HG02938 (cell line): ENCODE results near the gene DCUN1D2.

Source experiments
- ATAC-seq: cut with Tn5 transposase; IDR thresholded peaks from one replicate; pipeline ENCODE4 v1.9.1; 2021; ENCODE audit warnings: mild to moderate bottlenecking, moderate library complexity; ENCODE audit not compliant: unreplicated experiment

The DCUN1D2 gene

GRCh38 chr13:113520571-113520970 lies 30.1 kb upstream of the DCUN1D2 start:
- no peak for ATAC-seq

- no peak for ATAC-seq
Observed at GRCh38 chr13:113519556-113519955, 29.0 kb upstream of the DCUN1D2 start.

- no peak for ATAC-seq
Observed at GRCh38 chr13:113518076-113518803, 27.7 kb upstream of the DCUN1D2 start.

- ATAC-seq = no peak
Observed at GRCh38 chr13:113514847-113515246, 24.3 kb upstream of the DCUN1D2 start.

GRCh38 chr13:113513761-113514160 lies 23.2 kb upstream of the DCUN1D2 start:
- ATAC-seq = no peak

- ATAC-seq = no peak
Observed at GRCh38 chr13:113511361-113511760, 20.9 kb upstream of the DCUN1D2 start.

- ATAC-seq = no peak
Observed at GRCh38 chr13:113510871-113511270, 20.4 kb upstream of the DCUN1D2 start.

GRCh38 chr13:113509989-113510388 lies 19.5 kb upstream of the DCUN1D2 start:
- ATAC-seq = no peak

GRCh38 chr13:113508521-113509254 lies 18.2 kb upstream of the DCUN1D2 start:
- no peak for ATAC-seq

GRCh38 chr13:113507505-113508345 lies 17.2 kb upstream of the DCUN1D2 start:
- no peak for ATAC-seq

- no peak for ATAC-seq
Observed at GRCh38 chr13:113506871-113507388, 16.4 kb upstream of the DCUN1D2 start.

GRCh38 chr13:113506025-113506685 lies 15.6 kb upstream of the DCUN1D2 start:
- no peak for ATAC-seq

- no peak for ATAC-seq
Observed at GRCh38 chr13:113502686-113503085, 12.2 kb upstream of the DCUN1D2 start.

GRCh38 chr13:113500530-113501265 lies 10.2 kb upstream of the DCUN1D2 start:
- no peak for ATAC-seq

GRCh38 chr13:113499936-113500335 lies 9.4 kb upstream of the DCUN1D2 start:
- no peak for ATAC-seq

- ATAC-seq = no peak
Observed at GRCh38 chr13:113498905-113499304, 8.4 kb upstream of the DCUN1D2 start.

GRCh38 chr13:113497217-113497616 lies 6.7 kb upstream of the DCUN1D2 start:
- no peak for ATAC-seq

- ATAC-seq = no peak
Observed at GRCh38 chr13:113495494-113496210, 5.1 kb upstream of the DCUN1D2 start.

GRCh38 chr13:113493315-113493951 lies 2.9 kb upstream of the DCUN1D2 start:
- no peak for ATAC-seq
